HG03354 (cell line): Measurements from ENCODE around the gene IPP.

ENCODE experiments used
- ATAC-seq: cut with Tn5 transposase; IDR thresholded peaks from one replicate; pipeline ENCODE4 v1.9.1; 2021; ENCODE audit warnings: mild to moderate bottlenecking; ENCODE audit not compliant: unreplicated experiment, poor library complexity, severe bottlenecking

The IPP gene

GRCh38 chr1:45750298-45751038, at the start of gene IPP:
TSS of gene IPP (minus strand) at chr1:45750653. CDS start at chr1:45746411, 4,242 bp downstream.
- peak; percentile 93 for ATAC-seq

- no peak for ATAC-seq
Observed at GRCh38 chr1:45796946-45797345, 46.5 kb upstream of the IPP start.

GRCh38 chr1:45796381-45796780, 45.9 kb upstream of the IPP start:
- no peak for ATAC-seq

- ATAC-seq = no peak
Observed at GRCh38 chr1:45793942-45794604, 43.6 kb upstream of the IPP start.

GRCh38 chr1:45792744-45793143, 42.3 kb upstream of the IPP start:
- no peak for ATAC-seq

GRCh38 chr1:45789601-45790000, 39.1 kb upstream of the IPP start:
- ATAC-seq = no peak

- ATAC-seq = no peak
Observed at GRCh38 chr1:45787905-45788304, 37.5 kb upstream of the IPP start.

GRCh38 chr1:45785583-45785982, 35.1 kb upstream of the IPP start:
- peak; percentile 66 for ATAC-seq

GRCh38 chr1:45775794-45776193, 25.3 kb upstream of the IPP start:
- ATAC-seq = no peak

GRCh38 chr1:45772971-45773370, 22.5 kb upstream of the IPP start:
- ATAC-seq = no peak

- ATAC-seq = no peak
Observed at GRCh38 chr1:45769261-45769932, 18.9 kb upstream of the IPP start.

- no peak for ATAC-seq
Observed at GRCh38 chr1:45767035-45767434, 16.6 kb upstream of the IPP start.

- ATAC-seq = no peak
Observed at GRCh38 chr1:45765999-45766792, 15.7 kb upstream of the IPP start.

- no peak for ATAC-seq
Observed at GRCh38 chr1:45762291-45762690, 11.8 kb upstream of the IPP start.

- ATAC-seq = no peak
Observed at GRCh38 chr1:45755697-45756096, 5.2 kb upstream of the IPP start.

GRCh38 chr1:45753248-45754037, 3.0 kb upstream of the IPP start:
- no peak for ATAC-seq

GRCh38 chr1:45752441-45753052, 2.1 kb upstream of the IPP start:
- no peak for ATAC-seq

GRCh38 chr1:45752014-45752413, 1.6 kb upstream of the IPP start:
- ATAC-seq = no peak
